KMS-11 (cell line): ENCODE data around the gene AKT2.

ENCODE experiments used
- H2AFZ ChIP-seq: fragments of 200-600 bp; sonication (generic); 2 replicates; pipeline ENCODE4 v1.6.1; 2016; ENCODE audit warnings: antibody characterized with exemption, mixed run types, low read depth
- H3K27ac ChIP-seq: fragments of 200-600 bp; sonication (generic); 2 replicates; pipeline ENCODE4 v1.6.1; 2016; ENCODE audit warnings: mild to moderate bottlenecking, mixed run types
- H3K27me3 ChIP-seq: fragments of 200-600 bp; sonication (generic); 2 replicates; pipeline ENCODE4 v1.6.1; 2017; ENCODE audit warnings: mild to moderate bottlenecking, low read depth, mixed run types, moderate library complexity; ENCODE audit not compliant: insufficient read depth
- H3K36me3 ChIP-seq: fragments of 200-600 bp; sonication (generic); 2 replicates; pipeline ENCODE4 v1.6.1; 2017; ENCODE audit warnings: mild to moderate bottlenecking, mixed run types; ENCODE audit not compliant: insufficient read depth
- H3K4me1 ChIP-seq: fragments of 200-600 bp; sonication (generic); 2 replicates; pipeline ENCODE4 v1.6.1; 2016; ENCODE audit warnings: mild to moderate bottlenecking, low read depth, mixed run types; ENCODE audit not compliant: poor library complexity, severe bottlenecking
- H3K4me2 ChIP-seq: fragments of 200-600 bp; sonication (generic); 2 replicates; pipeline ENCODE4 v1.7.0; 2016; ENCODE audit warnings: mild to moderate bottlenecking, mixed run types
- H3K4me3 ChIP-seq: fragments of 200-600 bp; sonication (generic); IDR thresholded peaks from 2 replicates; pipeline ENCODE4 v1.6.1; 2017; ENCODE audit warnings: low read depth, low read length, mixed read lengths; ENCODE audit not compliant: insufficient read depth
- H3K79me2 ChIP-seq: fragments of 200-600 bp; sonication (generic); 2 replicates; pipeline ENCODE4 v1.6.1; 2016; ENCODE audit warnings: low read depth, mixed run types; ENCODE audit not compliant: insufficient read depth
- H3K9ac ChIP-seq: fragments of 200-600 bp; sonication (generic); 2 replicates; pipeline ENCODE4 v1.6.1; 2016; ENCODE audit warnings: mild to moderate bottlenecking, mixed run types
- H4K20me1 ChIP-seq: fragments of 200-600 bp; sonication (generic); 2 replicates; pipeline ENCODE4 v1.6.1; 2016; ENCODE audit warnings: mild to moderate bottlenecking, mixed run types; ENCODE audit not compliant: insufficient read depth
- TF ChIP-seq, protein P1 (sequence below): fragments of 200-600 bp; sonication (generic); conservative IDR thresholded peaks from 2 replicates; pipeline ENCODE4 v1.6.1; 2017; ENCODE audit warnings: low read depth, mild to moderate bottlenecking, antibody characterized with exemption, low read length, moderate library complexity, mixed read lengths

Gene AKT2

GRCh38 chr19:40282920-40283319 lies 2.2 kb downstream of the AKT2 start:
- H4K20me1 ChIP-seq = peaks cover 4% of the 10 kb centered on the region; the same call in 1 of the 2 replicates
- peaks cover 69% of the 10 kb centered on the region for H3K79me2 ChIP-seq
- H3K4me1 ChIP-seq = peaks cover 21% of the 10 kb centered on the region
- H3K27ac ChIP-seq = no peak overlapping the region
- no peak overlapping the region; the same call in 1 of the 2 replicates for H3K4me2 ChIP-seq
- no peak overlapping the region for H3K4me3 ChIP-seq
- TF ChIP-seq, protein P1, sequence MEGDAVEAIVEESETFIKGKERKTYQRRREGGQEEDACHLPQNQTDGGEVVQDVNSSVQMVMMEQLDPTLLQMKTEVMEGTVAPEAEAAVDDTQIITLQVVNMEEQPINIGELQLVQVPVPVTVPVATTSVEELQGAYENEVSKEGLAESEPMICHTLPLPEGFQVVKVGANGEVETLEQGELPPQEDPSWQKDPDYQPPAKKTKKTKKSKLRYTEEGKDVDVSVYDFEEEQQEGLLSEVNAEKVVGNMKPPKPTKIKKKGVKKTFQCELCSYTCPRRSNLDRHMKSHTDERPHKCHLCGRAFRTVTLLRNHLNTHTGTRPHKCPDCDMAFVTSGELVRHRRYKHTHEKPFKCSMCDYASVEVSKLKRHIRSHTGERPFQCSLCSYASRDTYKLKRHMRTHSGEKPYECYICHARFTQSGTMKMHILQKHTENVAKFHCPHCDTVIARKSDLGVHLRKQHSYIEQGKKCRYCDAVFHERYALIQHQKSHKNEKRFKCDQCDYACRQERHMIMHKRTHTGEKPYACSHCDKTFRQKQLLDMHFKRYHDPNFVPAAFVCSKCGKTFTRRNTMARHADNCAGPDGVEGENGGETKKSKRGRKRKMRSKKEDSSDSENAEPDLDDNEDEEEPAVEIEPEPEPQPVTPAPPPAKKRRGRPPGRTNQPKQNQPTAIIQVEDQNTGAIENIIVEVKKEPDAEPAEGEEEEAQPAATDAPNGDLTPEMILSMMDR = no peak
- no peak overlapping the region for H2AFZ ChIP-seq
- no peaks in the 10 kb centered on the region for H3K27me3 ChIP-seq
- no peaks in the 10 kb centered on the region for H3K36me3 ChIP-seq
- H3K9ac ChIP-seq = no peak overlapping the region

DNA sequence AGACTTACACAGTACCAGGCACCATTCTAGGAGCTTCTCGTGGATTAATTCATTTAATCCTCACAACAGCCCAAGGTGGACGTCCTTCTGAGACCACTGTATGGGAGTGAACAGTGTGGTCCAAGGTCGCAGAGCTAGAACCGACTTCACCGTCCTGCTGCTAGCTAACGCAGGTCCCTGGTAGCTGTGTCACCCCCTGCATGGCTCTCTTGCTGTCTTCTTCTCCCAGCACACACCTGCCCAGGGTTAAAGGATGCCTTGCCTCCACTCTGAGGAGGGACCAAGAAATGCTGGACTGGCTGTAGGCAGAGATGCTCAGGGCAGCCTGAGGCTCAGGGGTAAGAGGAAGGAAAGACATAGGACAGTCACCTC lies 3.0 kb downstream of the AKT2 start:
- TF ChIP-seq, protein P1 = no peak
- Histone ChIP-seq H3K27me3 (no peaks in the 10 kb centered on the region), H2AFZ (no peak overlapping the region), H3K4me2 (no peak overlapping the region), H4K20me1 (peaks cover 8% of the 10 kb centered on the region; the same call in 1 of the 2 replicates), H3K4me1 (peaks cover 21% of the 10 kb centered on the region), H3K79me2 (peaks cover 76% of the 10 kb centered on the region), H3K36me3 (no peaks in the 10 kb centered on the region), H3K9ac (no peak overlapping the region), H3K4me3 (no peak overlapping the region), H3K27ac (no peak overlapping the region)

GRCh38 chr19:40281381-40282208 lies 3.5 kb downstream of the AKT2 start:
- no peak overlapping the region for H3K4me3 ChIP-seq
- no peaks in the 10 kb centered on the region for H3K36me3 ChIP-seq
- peaks cover 8% of the 10 kb centered on the region; the same call in 1 of the 2 replicates for H4K20me1 ChIP-seq
- H3K9ac ChIP-seq = no peak overlapping the region; the same call in 1 of the 2 replicates
- H3K4me2 ChIP-seq = no peak overlapping the region
- no peak overlapping the region for H2AFZ ChIP-seq
- peaks cover 21% of the 10 kb centered on the region for H3K4me1 ChIP-seq
- H3K79me2 ChIP-seq = peaks cover 81% of the 10 kb centered on the region
- TF ChIP-seq, protein P1 = no peak
- no peak overlapping the region for H3K27ac ChIP-seq
- H3K27me3 ChIP-seq = no peaks in the 10 kb centered on the region

DNA sequence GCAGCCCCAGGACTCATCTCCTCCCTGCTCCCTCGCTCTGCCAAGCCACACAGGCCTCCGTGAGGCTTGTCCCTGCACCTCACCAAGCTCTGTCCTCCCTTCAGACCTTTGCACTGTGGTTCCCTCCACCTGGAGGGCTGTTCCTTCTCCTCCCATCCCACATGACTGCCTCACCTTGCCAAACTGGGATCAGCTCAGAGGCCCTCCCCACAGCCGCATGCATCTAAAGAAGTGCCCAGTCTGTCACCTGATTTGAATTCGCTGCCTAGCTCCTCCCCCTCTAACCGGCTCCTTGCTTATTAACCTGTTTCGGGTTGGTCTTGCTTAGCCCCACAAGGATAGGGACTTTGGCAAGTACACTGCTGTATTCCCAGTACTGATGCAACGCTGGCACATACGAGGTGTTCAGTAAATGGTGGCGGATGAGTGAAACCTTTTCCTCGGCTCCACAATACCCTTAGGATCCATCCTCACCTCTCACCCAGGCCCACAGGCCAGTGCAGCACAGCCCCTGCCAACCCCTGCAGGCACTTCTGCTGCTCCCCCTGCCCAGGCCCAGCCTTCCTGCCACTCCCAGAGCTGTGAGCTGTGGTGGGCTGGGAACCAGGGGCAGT lies 4.4 kb downstream of the AKT2 start:
- peaks cover 8% of the 10 kb centered on the region; the same call in 1 of the 2 replicates for H4K20me1 ChIP-seq
- no peak overlapping the region for H3K9ac ChIP-seq
- TF ChIP-seq, protein P1 = no peak

More for the DNA sequence above, 4.4 kb downstream of the AKT2 start:
- peaks cover 90% of the 10 kb centered on the region for H3K79me2 ChIP-seq
- no peak overlapping the region for H3K4me2 ChIP-seq
- peaks cover 18% of the 10 kb centered on the region for H3K4me1 ChIP-seq
- no peaks in the 10 kb centered on the region for H3K36me3 ChIP-seq
- H2AFZ ChIP-seq = no peak overlapping the region
- H3K27me3 ChIP-seq = no peaks in the 10 kb centered on the region
- no peak overlapping the region for H3K27ac ChIP-seq
- H3K4me3 ChIP-seq = no peak overlapping the region
